NOMO-1 treated with DMSO at 0.1 percent for 48 hours (cell line): ENCODE results near the gene NCS1.

Experiments used
- DNase-seq: peaks from one replicate; lab custom pipeline; 2025; ENCODE audit not compliant: unreplicated experiment; lab: John Stamatoyannopoulos, UW

The NCS1 gene

GRCh38 chr9:130172161-130172857 is at the start of gene NCS1:
NCS1 (plus strand) TSS chr9:130172404; CDS start chr9:130172664, 260 bp downstream.
- peak; percentile 13 for DNase-seq

- no peak for DNase-seq
Measured at GRCh38 chr9:130122456-130122855, 49.7 kb upstream of the NCS1 start.

- DNase-seq, result no peak
Measured at GRCh38 chr9:130124085-130124860, 47.9 kb upstream of the NCS1 start.

GRCh38 chr9:130126721-130127433 is 45.3 kb upstream of the NCS1 start:
- no peak for DNase-seq

GRCh38 chr9:130128251-130128650 is 44.0 kb upstream of the NCS1 start:
- DNase-seq, result peak; percentile 71

GRCh38 chr9:130128733-130129431 is 43.3 kb upstream of the NCS1 start:
- DNase-seq, result peak; percentile 88

- no peak for DNase-seq
Measured at GRCh38 chr9:130129432-130130061, 42.7 kb upstream of the NCS1 start.

GRCh38 chr9:130132746-130133145 is 39.5 kb upstream of the NCS1 start:
- no peak for DNase-seq

GRCh38 chr9:130137081-130137640 is 35.0 kb upstream of the NCS1 start:
- no peak for DNase-seq

- DNase-seq, result no peak
Measured at GRCh38 chr9:130137641-130138081, 34.5 kb upstream of the NCS1 start.

GRCh38 chr9:130138171-130138653 is 34.0 kb upstream of the NCS1 start:
- no peak for DNase-seq

GRCh38 chr9:130138791-130139190 is 33.4 kb upstream of the NCS1 start:
- DNase-seq, result no peak

- DNase-seq, result no peak
Measured at GRCh38 chr9:130139251-130139650, 33.0 kb upstream of the NCS1 start.

- DNase-seq, result peak; percentile 88
Measured at GRCh38 chr9:130140706-130141105, 31.5 kb upstream of the NCS1 start.

GRCh38 chr9:130142056-130142455 is 30.1 kb upstream of the NCS1 start:
- no peak for DNase-seq

- no peak for DNase-seq
Measured at GRCh38 chr9:130142641-130143040, 29.6 kb upstream of the NCS1 start.

- no peak for DNase-seq
Measured at GRCh38 chr9:130143279-130143893, 28.8 kb upstream of the NCS1 start.

GRCh38 chr9:130143958-130144366 is 28.2 kb upstream of the NCS1 start:
- no peak for DNase-seq

- DNase-seq, result no peak
Measured at GRCh38 chr9:130144703-130145102, 27.5 kb upstream of the NCS1 start.

- DNase-seq, result no peak
Measured at GRCh38 chr9:130145658-130146057, 26.5 kb upstream of the NCS1 start.
